Glomerular endothelial cell (primary cell): Measurements from ENCODE around the gene ARRB1. TPM values are rescaled to one million over a fixed set of nuclear protein-coding genes. Genes with fewer than 3 reads are reported as not detected.
"Not testable (repeated sequence)": the region's sequence is repeated elsewhere in the genome, so short reads cannot be mapped to it uniquely, and the experiment has no call there.

Source experiments
- DNase-seq: peaks from one replicate; pipeline ENCODE4 v3.0.0-alpha.2; 2011; ENCODE audit warnings: low read depth, low spot score; ENCODE audit errors: extremely low read depth
- total RNA-seq: library from RNA; depleted of rRNA; stranded (reverse); fragments of >200 nt; gene quantifications from 2 replicates; pipeline ENCODE4 v1.2.3, GENCODE V29; 2015

Gene ARRB1
- 142 and 224 TPM in 2 replicates for total RNA-seq

DNA sequence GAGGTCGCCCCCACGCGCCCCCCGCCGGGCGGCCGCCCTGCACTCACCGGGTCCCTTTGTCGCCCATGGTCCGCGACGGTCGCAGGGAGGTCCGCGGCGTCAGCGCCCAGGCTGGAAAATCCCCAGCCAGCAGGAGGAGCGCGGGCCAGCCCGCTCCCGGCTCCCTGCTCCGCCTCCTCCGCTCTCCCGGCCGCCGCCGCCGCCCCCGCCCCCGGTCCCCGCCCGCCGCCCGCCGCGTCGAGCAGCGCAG is at the start of gene ARRB1:
Gene ARRB1 (minus strand): TSS at position 121 of the 250 bp plus-strand sequence. CDS start 54 bp downstream, at position 67.
- no peak for DNase-seq

DNA sequence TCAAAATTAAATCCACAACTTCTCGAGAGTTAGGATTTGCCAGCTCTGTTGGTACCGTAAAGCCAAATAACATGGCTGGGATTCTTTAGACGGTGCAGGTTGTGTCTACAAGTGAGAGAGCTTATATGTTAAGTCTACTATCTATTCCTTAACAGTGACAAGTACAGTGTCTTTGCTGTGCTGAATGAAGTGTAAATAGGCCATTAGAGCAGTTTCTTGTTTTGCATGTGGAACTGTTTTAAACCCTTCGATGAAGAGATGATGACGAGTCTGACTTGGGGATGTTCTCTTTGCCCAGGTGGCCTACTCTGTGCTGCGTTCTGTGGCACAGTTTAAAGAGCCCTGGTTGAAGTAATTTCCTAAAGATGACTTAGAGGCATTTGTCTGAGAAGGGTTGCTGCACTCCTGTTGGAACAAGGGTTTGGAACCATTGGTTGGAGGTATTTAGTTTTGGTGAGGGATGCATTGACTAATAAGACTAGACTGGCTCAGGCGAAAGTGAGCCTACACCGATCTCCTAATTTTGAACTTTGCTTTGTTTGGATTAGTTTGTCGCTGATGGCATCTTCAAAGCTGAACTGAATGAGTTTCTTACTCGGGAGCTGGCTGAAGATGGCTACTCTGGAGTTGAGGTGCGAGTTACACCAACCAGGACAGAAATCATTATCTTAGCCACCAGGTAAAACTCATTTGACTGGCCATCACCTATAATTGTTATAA is 48.8 kb upstream of the ARRB1 start:
- DNase-seq: no peak

DNA sequence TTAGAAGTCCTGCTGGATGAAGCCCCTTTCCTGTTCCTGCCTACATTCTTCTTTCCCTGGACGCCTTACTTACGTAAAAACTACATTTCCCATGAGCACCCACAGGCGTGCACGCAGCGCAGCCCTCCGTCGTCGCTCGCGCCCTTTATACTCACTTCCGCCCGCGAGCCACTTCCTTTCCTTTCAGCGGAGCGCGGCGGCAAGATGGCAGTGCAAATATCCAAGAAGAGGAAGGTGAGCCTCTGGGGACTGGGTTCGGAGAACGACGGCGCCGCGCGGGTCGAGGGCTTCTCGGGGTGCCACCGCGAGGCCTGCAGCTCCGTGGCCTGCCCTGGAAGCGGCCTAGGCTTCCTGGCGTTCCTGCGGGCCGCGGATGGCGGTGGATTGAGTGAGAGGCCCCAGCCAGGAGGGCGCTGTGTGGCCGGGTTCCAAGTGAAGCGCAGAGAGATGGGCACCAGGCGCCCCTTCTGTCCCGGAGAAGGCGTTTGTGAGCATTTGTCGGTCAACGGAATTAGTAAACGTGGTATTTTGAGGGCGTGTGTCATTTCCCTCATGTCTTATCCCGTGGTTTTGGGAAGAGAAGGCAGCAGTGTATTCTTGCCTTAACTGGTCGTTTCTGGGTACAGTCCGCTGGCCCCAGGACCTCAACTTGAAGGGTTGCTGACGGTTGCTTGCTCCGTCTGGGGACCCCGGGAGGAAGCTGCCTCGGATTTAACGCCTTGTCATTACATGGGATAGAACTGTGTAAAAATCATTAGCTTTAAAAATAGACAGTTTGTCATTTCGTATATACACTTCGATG is 48.1 kb upstream of the ARRB1 start, which contains the start of gene RPS3:
Gene RPS3 (plus strand): TSS at position 175 of the 802 bp plus-strand sequence. CDS start 30 bp downstream, at position 205.
- DNase-seq: no peak

DNA sequence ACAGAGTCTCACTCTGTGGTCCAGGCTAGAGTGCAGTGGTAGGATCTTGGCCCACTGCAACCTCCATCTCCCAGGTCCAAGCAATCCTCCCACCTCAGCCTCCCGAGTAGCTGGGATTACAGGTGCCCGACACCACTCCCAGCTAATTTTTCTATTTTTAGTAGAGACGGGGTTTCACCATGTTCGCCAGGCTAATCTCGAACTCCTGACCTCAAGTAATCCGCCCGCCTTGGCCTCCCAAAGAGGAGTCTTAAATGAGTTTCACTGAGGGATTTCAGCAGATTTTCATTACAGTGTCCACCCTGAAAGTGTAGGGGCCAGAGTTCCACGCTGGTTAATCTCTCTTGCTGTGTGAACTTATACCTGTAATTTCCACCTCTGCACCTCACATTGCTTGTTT is 47.4 kb upstream of the ARRB1 start:
- DNase-seq: no peak

DNA sequence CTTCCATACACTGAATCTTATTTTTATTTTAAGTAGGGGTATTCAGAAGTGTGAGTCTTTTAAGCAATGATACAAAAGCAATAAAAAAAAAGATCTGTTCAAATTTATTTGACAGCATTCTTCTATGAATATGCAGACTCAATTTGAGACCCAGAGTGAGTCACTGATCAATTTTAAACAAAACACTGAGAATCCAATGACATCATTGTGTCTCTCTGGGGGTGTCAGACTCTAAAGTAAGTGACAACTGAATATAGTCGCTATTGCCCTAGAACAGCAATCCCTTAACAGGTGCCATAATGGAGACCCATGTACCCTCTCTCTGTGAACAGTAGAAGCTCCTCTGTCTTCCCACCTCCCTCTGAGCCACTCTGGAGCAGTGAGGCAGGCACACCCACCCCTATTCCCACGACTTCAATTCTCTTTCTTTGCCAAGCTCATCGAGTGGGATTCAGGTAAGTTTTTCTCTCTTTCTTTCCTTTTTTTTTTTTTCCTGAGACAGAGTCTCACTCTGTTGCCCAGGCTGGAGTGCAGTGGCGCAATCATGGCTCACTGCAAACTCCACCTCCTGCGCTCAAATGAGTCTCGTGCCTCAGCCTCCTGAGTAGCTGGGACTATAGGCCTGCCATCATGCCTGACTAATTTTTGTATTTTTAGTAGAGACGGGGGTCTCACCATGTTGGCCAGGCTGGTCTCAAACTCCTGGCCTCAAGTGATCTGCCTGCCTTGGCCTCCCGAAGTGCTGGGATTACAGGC is 42.8 kb upstream of the ARRB1 start:
- no peak for DNase-seq

DNA sequence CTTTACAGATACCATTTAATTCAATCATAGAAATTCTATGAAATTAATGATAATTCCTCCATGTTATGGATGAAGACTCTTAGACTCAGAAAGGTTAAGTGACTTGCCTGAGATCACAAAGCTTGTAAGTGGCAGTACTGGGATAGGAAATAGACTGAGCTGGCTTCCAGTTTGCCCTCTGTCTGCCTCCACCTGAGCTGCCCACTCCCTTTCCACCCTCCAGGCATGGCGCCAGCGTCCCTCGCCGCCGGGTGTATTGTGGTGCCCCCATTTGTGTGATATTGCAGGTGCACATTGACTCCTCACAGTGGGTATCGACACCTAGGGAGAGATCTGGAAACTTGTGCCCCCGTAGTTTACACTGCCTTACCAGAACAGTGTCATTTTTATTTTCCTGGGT is 38.5 kb upstream of the ARRB1 start:
- no peak for DNase-seq

DNA sequence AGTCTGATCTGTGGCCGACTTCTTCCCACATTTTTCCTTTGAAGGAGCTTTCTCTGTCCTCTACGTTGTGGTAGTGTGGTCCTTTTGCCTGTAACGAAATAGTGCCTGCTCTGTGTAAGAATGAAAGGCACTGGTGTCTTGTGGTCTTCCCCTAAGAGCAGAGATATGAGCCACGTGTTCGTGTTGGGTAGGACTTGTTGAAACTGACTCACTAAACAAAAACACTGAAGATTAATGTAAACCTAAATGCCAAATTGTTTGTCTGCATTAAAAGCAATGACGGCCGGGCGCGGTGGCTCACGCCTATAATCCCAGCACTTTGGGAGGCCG is 37.8 kb upstream of the ARRB1 start:
- no peak for DNase-seq

DNA sequence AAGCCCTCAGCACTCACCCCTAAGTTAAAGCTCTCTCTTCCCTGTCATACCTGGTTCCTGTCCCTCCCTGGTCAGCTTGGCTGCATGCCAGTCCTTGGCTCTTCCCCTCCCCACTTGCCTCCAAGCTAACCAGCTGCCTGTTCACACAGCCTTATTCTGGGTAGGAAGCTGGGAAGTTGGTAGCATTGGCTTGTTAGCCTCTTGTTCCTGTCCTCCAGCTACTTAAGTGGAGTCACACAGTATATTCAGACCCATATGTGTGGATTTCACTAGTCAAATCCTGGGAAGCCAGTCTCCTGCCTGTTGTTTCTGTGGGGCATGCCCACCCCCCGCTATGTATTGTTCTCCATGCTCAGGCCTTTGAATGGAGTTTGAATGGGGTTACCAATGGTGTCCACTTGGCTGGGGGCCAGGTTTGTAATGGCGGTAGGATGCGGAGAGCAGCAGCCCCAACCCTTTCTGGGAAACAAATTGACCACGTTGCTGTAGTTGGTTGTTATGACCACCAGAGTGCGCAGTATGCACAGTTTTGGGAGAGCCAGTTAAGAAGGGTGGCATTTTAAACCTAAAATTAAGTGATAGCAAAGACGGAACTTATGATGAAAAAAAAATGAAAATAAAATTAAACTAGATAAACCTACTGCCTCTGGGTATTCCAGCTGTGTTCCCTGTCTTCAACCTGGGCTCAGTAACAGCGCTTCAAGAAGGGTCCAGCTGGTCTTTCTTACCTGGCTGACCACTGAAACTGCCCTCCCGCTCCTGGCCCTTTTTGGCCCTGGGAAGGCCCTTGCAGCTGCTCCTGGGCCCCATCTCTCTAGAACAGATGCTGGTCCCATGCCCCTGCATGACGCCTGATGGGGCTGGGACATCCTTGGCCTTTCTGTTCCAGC is 37.2 kb upstream of the ARRB1 start:
- DNase-seq: no peak

DNA sequence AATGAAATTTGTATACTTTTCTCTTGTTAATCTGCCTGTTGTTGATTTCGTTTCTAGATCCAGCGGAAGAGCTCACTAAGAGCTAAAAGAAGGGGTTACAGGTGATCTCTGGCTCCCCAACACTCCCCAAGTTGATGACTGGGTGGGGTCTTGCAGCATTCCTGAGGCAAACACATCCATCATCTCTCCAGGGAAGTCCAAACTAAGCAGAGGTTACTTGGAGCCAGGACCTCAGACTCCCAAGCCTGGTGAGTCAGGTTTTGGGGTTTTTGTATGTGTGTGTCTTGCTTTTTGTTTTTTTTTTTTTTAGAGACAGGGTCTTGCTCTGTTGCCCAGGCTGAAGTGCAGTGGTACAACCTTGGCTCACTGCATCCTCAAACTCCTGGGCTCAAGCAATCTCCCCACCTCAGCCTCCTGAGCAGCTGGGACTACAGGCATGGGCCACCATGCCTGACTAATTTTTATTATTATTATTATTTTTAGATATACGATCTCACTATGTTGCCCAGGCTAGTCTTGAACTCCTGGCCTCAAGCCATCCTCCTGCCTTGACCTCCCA is 36.4 kb upstream of the ARRB1 start:
- no peak for DNase-seq

DNA sequence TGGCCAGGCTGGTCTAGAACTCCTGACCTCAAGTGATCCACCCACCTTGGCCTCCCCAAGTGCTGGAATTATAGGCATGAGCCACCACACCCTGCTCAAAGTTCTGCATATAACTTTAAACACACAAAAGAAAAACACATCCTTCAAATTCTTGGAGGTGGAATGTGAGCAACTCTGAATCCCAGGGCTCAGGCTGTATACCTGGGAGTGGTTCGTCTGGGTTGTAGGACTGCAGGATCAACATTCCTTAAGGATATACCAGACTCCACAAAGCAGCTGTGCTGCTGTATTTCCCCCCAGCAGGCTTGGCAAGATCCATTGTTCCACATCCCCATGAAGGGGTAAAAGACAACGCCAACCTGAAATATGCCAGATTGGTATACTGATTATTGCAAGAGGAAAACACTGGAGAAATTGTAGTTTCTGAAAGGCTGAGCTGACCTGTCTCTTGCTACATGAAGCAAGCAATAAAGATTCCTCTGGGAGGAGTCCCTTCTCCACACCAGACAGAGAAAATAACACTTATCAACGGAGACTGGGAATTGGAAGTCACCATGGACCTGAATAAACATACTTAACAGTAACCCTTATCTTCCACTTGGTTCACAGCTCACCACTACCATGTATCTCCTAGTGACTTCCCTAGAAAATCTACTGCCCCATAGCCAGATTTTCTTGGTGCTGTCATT is 35.6 kb upstream of the ARRB1 start:
- DNase-seq: no peak

DNA sequence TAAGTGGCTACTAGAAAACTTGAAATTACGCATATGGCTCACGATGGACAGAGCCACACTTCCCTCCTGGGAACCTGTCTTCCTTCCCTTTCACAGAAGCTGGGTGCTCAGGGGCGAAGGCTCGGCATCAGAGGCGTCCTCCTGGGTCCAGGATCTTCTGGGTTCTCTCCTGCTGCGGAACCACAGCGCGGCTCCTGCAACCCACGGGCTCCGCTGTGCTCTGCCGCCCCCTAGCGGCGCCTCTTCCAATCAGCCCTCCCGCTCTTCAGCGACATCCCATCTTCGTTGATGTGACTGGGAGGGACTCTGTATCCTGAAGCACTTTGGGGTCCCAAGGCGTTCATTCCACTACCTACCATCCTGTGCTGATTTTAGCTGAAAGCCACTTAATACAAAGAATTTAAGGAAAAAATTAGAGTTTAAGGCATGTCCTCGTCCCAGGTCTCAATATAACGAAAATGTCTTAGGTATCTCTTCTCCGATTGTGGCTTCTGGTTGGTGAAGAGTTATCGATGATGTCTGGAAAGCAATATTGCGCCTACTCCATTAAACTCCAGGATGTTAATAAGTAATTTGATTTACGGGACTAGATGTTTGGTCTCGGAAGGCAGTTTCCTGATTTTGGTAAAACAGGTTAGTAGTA is 33.1 kb upstream of the ARRB1 start:
- DNase-seq: no peak

GRCh38 chr11:75383246-75383645 is 31.8 kb upstream of the ARRB1 start:
- DNase-seq: no peak

- DNase-seq: no peak
Observed at GRCh38 chr11:75380716-75381420, 29.4 kb upstream of the ARRB1 start.

- DNase-seq: no peak
Observed at GRCh38 chr11:75380245-75380644, 28.8 kb upstream of the ARRB1 start.

GRCh38 chr11:75378776-75379175 is 27.3 kb upstream of the ARRB1 start:
- DNase-seq: not testable (repeated sequence)

GRCh38 chr11:75376175-75376574 is 24.7 kb upstream of the ARRB1 start:
- no peak for DNase-seq

DNA sequence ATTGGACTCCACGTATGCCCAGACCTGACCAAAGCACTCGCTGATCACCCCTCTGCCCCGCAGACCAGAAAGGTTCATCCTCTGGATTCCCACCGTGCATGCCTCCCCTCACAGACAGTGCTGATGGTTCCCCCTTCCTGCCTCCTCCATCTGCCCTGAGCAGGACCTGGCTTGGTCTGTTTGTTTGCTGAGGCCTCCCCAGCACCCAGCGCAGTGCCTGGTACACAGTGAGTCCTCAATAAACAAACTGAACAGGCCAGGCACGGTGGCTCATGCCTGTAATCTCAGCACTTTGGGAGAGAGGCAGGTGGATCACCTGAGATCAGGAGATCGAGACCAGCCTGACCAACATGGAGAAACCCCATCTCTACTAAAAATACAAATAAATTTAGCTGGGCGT is 24.2 kb upstream of the ARRB1 start:
- no peak for DNase-seq

GRCh38 chr11:75374646-75375045 is 23.2 kb upstream of the ARRB1 start:
- DNase-seq: no peak

DNA sequence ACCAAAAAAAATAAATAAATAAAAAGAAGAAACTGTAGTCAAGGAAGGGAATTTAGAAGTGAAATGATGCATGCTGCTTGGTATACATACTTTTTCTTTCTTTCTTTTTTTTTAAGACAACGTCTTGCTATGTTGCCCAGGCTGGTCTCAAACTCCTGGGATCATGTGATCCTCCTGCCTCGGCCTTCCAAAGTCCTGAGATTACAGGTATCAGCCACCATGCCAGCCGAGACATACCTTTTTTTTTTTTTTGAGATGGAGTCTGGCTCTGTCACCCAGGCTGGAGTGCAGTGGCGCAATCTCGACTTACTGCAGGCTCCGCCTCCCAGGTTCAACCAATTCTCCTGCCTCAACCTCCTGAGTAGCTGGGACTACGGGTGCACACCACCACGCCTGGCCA is 21.7 kb upstream of the ARRB1 start:
- DNase-seq: no peak
